ENCODE measurements around the gene KRT33A.

The KRT33A gene

GRCh38 chr17:41340934-41341861 is 9.4 kb downstream of the KRT33A start:
- H3K4me1 ChIP-seq = peaks cover 18% of the 10 kb centered on the region; the same call in 1 of the 2 replicates
- H3K9ac ChIP-seq = no peak overlapping the region
- no peak overlapping the region for H3K27ac ChIP-seq
- H3K4me3 ChIP-seq = no peak overlapping the region
- TF ChIP-seq Cebpa-rat (IDR thresholded peaks at IDR 0.05) = no peak
- no peak overlapping the region for H3K4me2 ChIP-seq
- no peaks in the 10 kb centered on the region for H3K36me3 ChIP-seq
- no peaks in the 10 kb centered on the region for H3K27me3 ChIP-seq
- H4K20me1 ChIP-seq = no peaks in the 10 kb centered on the region
- H3K9me3 ChIP-seq = peaks cover 34% of the 10 kb centered on the region

GRCh38 chr17:41340494-41340893 is 10.1 kb downstream of the KRT33A start:
- Histone ChIP-seq H4K20me1 (no peaks in the 10 kb centered on the region), H3K4me3 (no peak overlapping the region), H3K27ac (no peak overlapping the region), H3K4me2 (peak overlapping the region; percentile 6; the same call in 1 of the 2 replicates), H3K4me1 (peaks cover 18% of the 10 kb centered on the region; the same call in 1 of the 2 replicates), H3K9me3 (peaks cover 34% of the 10 kb centered on the region), H3K27me3 (no peaks in the 10 kb centered on the region), H3K9ac (no peak overlapping the region), H3K36me3 (no peaks in the 10 kb centered on the region)
- no peak for TF ChIP-seq Cebpa-rat (IDR thresholded peaks at IDR 0.05)

- H4K20me1 ChIP-seq = no peaks in the 10 kb centered on the region
- H3K4me3 ChIP-seq = no peak overlapping the region
- peaks cover 20% of the 10 kb centered on the region for H3K4me1 ChIP-seq
- no peaks in the 10 kb centered on the region for H3K36me3 ChIP-seq
- no peak for TF ChIP-seq Cebpa-rat (IDR thresholded peaks at IDR 0.05)
- no peak overlapping the region for H3K9ac ChIP-seq
- H3K27ac ChIP-seq = no peak overlapping the region
- no peaks in the 10 kb centered on the region for H3K27me3 ChIP-seq
- H3K4me2 ChIP-seq = peak overlapping the region; percentile 6; the same call in 1 of the 2 replicates
- H3K9me3 ChIP-seq = peaks cover 34% of the 10 kb centered on the region
Observed at GRCh38 chr17:41339571-41340172, 11.0 kb downstream of the KRT33A start.

- no peak for TF ChIP-seq Cebpa-rat (IDR thresholded peaks at IDR 0.05)
- no peak overlapping the region for H3K9ac ChIP-seq
Observed at GRCh38 chr17:41338961-41339485, 11.6 kb downstream of the KRT33A start.

GRCh38 chr17:41335747-41336146 is 14.9 kb downstream of the KRT33A start:
- H4K20me1 ChIP-seq = no peaks in the 10 kb centered on the region
- no peak overlapping the region for H3K4me2 ChIP-seq

More at GRCh38 chr17:41338961-41339485, 11.6 kb downstream of the KRT33A start:
- Histone ChIP-seq H3K9me3 (peaks cover 31% of the 10 kb centered on the region), H4K20me1 (no peaks in the 10 kb centered on the region), H3K36me3 (no peaks in the 10 kb centered on the region), H3K4me1 (peaks cover 26% of the 10 kb centered on the region), H3K27ac (no peak overlapping the region), H3K4me3 (no peak overlapping the region), H3K4me2 (peak overlapping the region; percentile 6; the same call in 1 of the 2 replicates), H3K27me3 (no peaks in the 10 kb centered on the region)

GRCh38 chr17:41334385-41335305 is 16.0 kb downstream of the KRT33A start:
- Histone ChIP-seq H3K27me3 (no peaks in the 10 kb centered on the region), H3K9ac (no peak overlapping the region), H4K20me1 (no peaks in the 10 kb centered on the region), H3K9me3 (no peaks in the 10 kb centered on the region), H3K27ac (peak overlapping the region; percentile 60), H3K4me3 (no peak overlapping the region), H3K4me2 (peak overlapping the region; percentile 40), H3K4me1 (peaks cover 22% of the 10 kb centered on the region), H3K36me3 (no peaks in the 10 kb centered on the region)
- TF ChIP-seq Cebpa-rat (IDR thresholded peaks at IDR 0.05) = no peak

More at GRCh38 chr17:41335747-41336146, 14.9 kb downstream of the KRT33A start:
- Histone ChIP-seq H3K27me3 (no peaks in the 10 kb centered on the region), H3K9me3 (0 out of 2 replicates have a peak, but pooled peaks cover under 1% of the 10 kb centered on the region), H3K27ac (no peak overlapping the region), H3K4me1 (peaks cover 31% of the 10 kb centered on the region), H3K36me3 (no peaks in the 10 kb centered on the region), H3K4me3 (no peak overlapping the region), H3K9ac (no peak overlapping the region)
- no peak for TF ChIP-seq Cebpa-rat (IDR thresholded peaks at IDR 0.05)

- Histone ChIP-seq H4K20me1 (no peaks in the 10 kb centered on the region), H3K27ac (peak overlapping the region; percentile 60; the same call in 1 of the 2 replicates), H3K36me3 (no peaks in the 10 kb centered on the region), H3K9me3 (no peaks in the 10 kb centered on the region), H3K9ac (no peak overlapping the region), H3K4me1 (peaks cover 15% of the 10 kb centered on the region), H3K4me3 (no peak overlapping the region), H3K27me3 (no peaks in the 10 kb centered on the region), H3K4me2 (peak overlapping the region; percentile 40)
- TF ChIP-seq Cebpa-rat (IDR thresholded peaks at IDR 0.05) = no peak
Observed at GRCh38 chr17:41333836-41334235, 16.8 kb downstream of the KRT33A start.

GRCh38 chr17:41333098-41333497 is 17.5 kb downstream of the KRT33A start:
- Histone ChIP-seq H3K9ac (no peak overlapping the region), H3K4me1 (peaks cover 14% of the 10 kb centered on the region), H3K36me3 (no peaks in the 10 kb centered on the region), H3K4me3 (no peak overlapping the region), H4K20me1 (no peaks in the 10 kb centered on the region), H3K27me3 (no peaks in the 10 kb centered on the region), H3K9me3 (no peaks in the 10 kb centered on the region), H3K4me2 (no peak overlapping the region), H3K27ac (no peak overlapping the region)
- TF ChIP-seq Cebpa-rat (IDR thresholded peaks at IDR 0.05) = no peak

- Histone ChIP-seq H3K4me2 (no peak overlapping the region), H3K27ac (no peak overlapping the region), H3K27me3 (no peaks in the 10 kb centered on the region), H4K20me1 (no peaks in the 10 kb centered on the region), H3K36me3 (no peaks in the 10 kb centered on the region), H3K9ac (no peak overlapping the region), H3K9me3 (no peaks in the 10 kb centered on the region), H3K4me3 (no peak overlapping the region), H3K4me1 (peaks cover 14% of the 10 kb centered on the region)
- TF ChIP-seq Cebpa-rat (IDR thresholded peaks at IDR 0.05) = no peak
Observed at GRCh38 chr17:41332239-41332638, 18.4 kb downstream of the KRT33A start.

All from BLaER1 (cell line).